ENCODE results near the gene DOCK8. TPM values are rescaled to one million over a fixed set of nuclear protein-coding genes. Genes with fewer than 3 reads are reported as not detected.
A peak's percentile ranks its signal among the peaks of the same experiment; 100 is the strongest.

The DOCK8 gene
- total RNA-seq, 1 experiment from 2014 or later: 15.2 TPM

- TF ChIP-seq, protein P1, sequence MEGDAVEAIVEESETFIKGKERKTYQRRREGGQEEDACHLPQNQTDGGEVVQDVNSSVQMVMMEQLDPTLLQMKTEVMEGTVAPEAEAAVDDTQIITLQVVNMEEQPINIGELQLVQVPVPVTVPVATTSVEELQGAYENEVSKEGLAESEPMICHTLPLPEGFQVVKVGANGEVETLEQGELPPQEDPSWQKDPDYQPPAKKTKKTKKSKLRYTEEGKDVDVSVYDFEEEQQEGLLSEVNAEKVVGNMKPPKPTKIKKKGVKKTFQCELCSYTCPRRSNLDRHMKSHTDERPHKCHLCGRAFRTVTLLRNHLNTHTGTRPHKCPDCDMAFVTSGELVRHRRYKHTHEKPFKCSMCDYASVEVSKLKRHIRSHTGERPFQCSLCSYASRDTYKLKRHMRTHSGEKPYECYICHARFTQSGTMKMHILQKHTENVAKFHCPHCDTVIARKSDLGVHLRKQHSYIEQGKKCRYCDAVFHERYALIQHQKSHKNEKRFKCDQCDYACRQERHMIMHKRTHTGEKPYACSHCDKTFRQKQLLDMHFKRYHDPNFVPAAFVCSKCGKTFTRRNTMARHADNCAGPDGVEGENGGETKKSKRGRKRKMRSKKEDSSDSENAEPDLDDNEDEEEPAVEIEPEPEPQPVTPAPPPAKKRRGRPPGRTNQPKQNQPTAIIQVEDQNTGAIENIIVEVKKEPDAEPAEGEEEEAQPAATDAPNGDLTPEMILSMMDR (IDR thresholded peaks at IDR 0.05; ENCODE audit: insufficient read depth in 1 of 2, low read depth in 1 of 2, low read length in 1 of 2, severe bottlenecking in 1 of 2, unreplicated experiment in 1 of 2): no peak
- Mint-ChIP-seq H3K27me3 (ENCODE audit: insufficient read depth, unreplicated experiment) (no peaks in the 10 kb centered on the region), H3K9me3 (ENCODE audit: unreplicated experiment) (no peaks in the 10 kb centered on the region), H3K36me3 (ENCODE audit: insufficient read depth, unreplicated experiment) (no peaks in the 10 kb centered on the region), H3K4me3 (ENCODE audit: unreplicated experiment) (no peak overlapping the region), H3K4me1 (ENCODE audit: low read depth, unreplicated experiment) (peaks cover 23% of the 10 kb centered on the region), H3K27ac (ENCODE audit: unreplicated experiment) (no peak overlapping the region)
- Histone ChIP-seq H3K4me3 (ENCODE audit: low read depth, low read length) (no peak overlapping the region), H3K36me3 (ENCODE audit: control insufficient read depth, insufficient read depth, low read length) (no peaks in the 10 kb centered on the region), H3K27me3 (replicated peaks; ENCODE audit: control insufficient read depth, insufficient read depth, low read length) (no peaks in the 10 kb centered on the region), H3K9me3 (no peaks in the 10 kb centered on the region), H3K4me1 (peaks cover 19% of the 10 kb centered on the region)
- DNase-seq: no peak
- ChIA-PET CTCF (interaction anchor here (0.7 kb wide), 1 partner anchor 505 kb away, joined by 3 read pairs; no protein-coding TSS in a partner anchor), POLR2A (no interaction called here)
- intact Hi-C loops (cut with micrococcal nuclease; ENCODE audit: unreplicated experiment): no loop called here
- no TSS peak for BruUV-seq (replicated peaks)
Measured at GRCh38 chr9:373759-374206, 159.1 kb downstream of the DOCK8 start.

DNA sequence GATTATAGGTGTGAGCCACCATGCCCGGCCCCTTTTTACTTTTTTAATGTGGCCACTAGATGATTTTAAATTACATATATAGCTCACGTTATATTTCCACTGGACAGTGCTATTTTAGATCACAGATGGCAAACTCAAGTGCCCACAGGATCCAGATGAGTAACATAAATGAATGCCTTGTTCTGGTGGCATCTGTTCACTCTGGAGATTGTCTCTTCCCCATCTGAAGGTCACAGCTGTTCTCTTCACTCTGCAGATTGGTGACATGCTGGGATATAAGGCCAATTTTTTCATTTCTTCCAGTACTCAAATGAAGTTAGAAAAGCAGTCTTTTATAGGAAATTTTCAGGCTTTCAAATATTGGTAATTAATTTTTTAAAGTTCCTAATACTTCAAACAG lies 160.1 kb downstream of the DOCK8 start:
- no peak overlapping the region for H3K4me3 Mint-ChIP-seq (ENCODE audit: unreplicated experiment)
- Histone ChIP-seq H3K4me3 (ENCODE audit: low read depth, low read length) (no peak overlapping the region), H3K36me3 (ENCODE audit: control insufficient read depth, insufficient read depth, low read length) (no peaks in the 10 kb centered on the region), H3K27me3 (replicated peaks; ENCODE audit: control insufficient read depth, insufficient read depth, low read length) (no peaks in the 10 kb centered on the region), H3K9me3 (no peaks in the 10 kb centered on the region), H3K4me1 (peaks cover 19% of the 10 kb centered on the region)
- DNase-seq: no peak
- BruUV-seq (replicated peaks): no TSS peak
- intact Hi-C loops (cut with micrococcal nuclease; ENCODE audit: unreplicated experiment): no loop called here
- no peak overlapping the region for H3K27ac Mint-ChIP-seq (ENCODE audit: unreplicated experiment)
- no peaks in the 10 kb centered on the region for H3K9me3 Mint-ChIP-seq (ENCODE audit: unreplicated experiment)
- H3K27me3 Mint-ChIP-seq (ENCODE audit: insufficient read depth, unreplicated experiment): no peaks in the 10 kb centered on the region
- no peaks in the 10 kb centered on the region for H3K36me3 Mint-ChIP-seq (ENCODE audit: insufficient read depth, unreplicated experiment)
- ChIA-PET POLR2A (no interaction called here), CTCF (interaction anchor here (0.7 kb wide), 1 partner anchor 504 kb away, joined by 3 read pairs; no protein-coding TSS in a partner anchor)
- H3K4me1 Mint-ChIP-seq (ENCODE audit: low read depth, unreplicated experiment): peaks cover 23% of the 10 kb centered on the region
- TF ChIP-seq, protein P1 (IDR thresholded peaks at IDR 0.05; ENCODE audit: insufficient read depth in 1 of 2, low read depth in 1 of 2, low read length in 1 of 2, severe bottlenecking in 1 of 2, unreplicated experiment in 1 of 2): no peak

GRCh38 chr9:376115-376514 lies 161.4 kb downstream of the DOCK8 start:
- Mint-ChIP-seq H3K27me3 (ENCODE audit: insufficient read depth, unreplicated experiment) (no peaks in the 10 kb centered on the region), H3K36me3 (ENCODE audit: insufficient read depth, unreplicated experiment) (no peaks in the 10 kb centered on the region), H3K4me3 (ENCODE audit: unreplicated experiment) (no peak overlapping the region), H3K9me3 (ENCODE audit: unreplicated experiment) (no peaks in the 10 kb centered on the region), H3K27ac (ENCODE audit: unreplicated experiment) (no peak overlapping the region), H3K4me1 (ENCODE audit: low read depth, unreplicated experiment) (peaks cover 23% of the 10 kb centered on the region)
- Histone ChIP-seq H3K4me1 (peaks cover 19% of the 10 kb centered on the region), H3K27me3 (replicated peaks; ENCODE audit: control insufficient read depth, insufficient read depth, low read length) (no peaks in the 10 kb centered on the region), H3K9me3 (no peaks in the 10 kb centered on the region), H3K4me3 (ENCODE audit: low read depth, low read length) (no peak overlapping the region), H3K36me3 (ENCODE audit: control insufficient read depth, insufficient read depth, low read length) (no peaks in the 10 kb centered on the region)
- TF ChIP-seq, protein P1 (IDR thresholded peaks at IDR 0.05; ENCODE audit: insufficient read depth in 1 of 2, low read depth in 1 of 2, low read length in 1 of 2, severe bottlenecking in 1 of 2, unreplicated experiment in 1 of 2): no peak
- CTCF ChIA-PET: no interaction called here
- peak in 1 of 2 experiments; percentile 13 for DNase-seq
- POLR2A ChIA-PET: no interaction called here
- intact Hi-C loops (cut with micrococcal nuclease; ENCODE audit: unreplicated experiment): no loop called here
- no TSS peak for BruUV-seq (replicated peaks)

Measured in Caco-2 (cell line).